Activated CD4-positive, alpha-beta T cell treated with anti-CD3 and anti-CD28 coated beads, Interleukin-2, amount 50 U/mL, for 16 hours (primary cell): ENCODE measurements around the gene LHX4.
A peak's percentile ranks its signal among the peaks of the same experiment; 100 is the strongest.

Experiments
- DNase-seq: peaks from one replicate; pipeline ENCODE4 v3.0.0-alpha.2; 2020

Gene LHX4

DNA sequence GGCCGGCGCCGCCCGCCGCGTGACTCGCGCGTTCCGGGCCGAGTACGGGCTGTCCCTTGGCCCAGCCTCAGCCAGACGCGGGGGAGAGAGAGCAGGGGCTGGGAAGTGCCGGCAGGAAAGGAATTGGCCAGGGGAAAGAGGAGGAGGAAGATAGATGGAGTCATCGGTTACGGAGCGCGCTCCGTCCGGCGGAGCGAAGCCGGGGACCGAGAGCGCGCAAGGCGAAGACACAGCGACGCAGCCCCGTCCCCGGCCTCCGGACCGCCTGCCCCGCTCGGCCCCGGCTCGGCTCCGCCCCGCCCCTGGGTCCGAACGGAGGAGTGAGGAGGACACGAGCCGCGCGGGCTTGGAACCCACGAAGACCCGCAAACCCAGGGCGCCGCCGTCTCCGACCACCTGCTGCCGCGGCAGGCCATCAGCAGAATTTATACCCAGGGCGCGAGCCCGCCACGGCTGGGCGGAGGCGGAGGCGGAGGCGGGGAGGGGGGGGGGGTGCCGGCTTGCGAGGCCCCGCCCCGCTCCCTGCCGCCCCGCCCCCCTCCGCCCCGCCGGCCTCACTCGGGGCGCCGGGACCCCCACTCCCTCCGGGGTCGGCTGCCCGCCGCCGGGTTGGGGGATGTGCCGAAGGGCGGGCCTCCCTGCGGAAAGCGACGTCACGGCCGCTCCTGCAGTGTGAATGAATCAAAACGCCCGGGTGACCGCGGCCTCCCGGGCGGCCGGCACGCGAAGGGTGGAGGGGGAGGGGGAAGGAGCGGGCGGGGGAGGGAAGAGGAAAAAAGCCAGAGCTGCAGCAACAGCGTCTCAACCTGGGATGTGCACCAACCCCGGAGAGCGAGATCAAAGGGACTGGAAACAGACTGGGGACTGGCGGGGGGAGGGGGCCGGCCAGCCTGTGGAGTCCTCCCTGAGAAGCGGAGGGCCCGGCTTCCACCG lies at the start of gene LHX4:
Gene LHX4 (plus strand): TSS at position 782 of the 933 bp plus-strand sequence. CDS start 266 bp downstream, outside the sequence.
- peak; percentile 27 for DNase-seq

DNA sequence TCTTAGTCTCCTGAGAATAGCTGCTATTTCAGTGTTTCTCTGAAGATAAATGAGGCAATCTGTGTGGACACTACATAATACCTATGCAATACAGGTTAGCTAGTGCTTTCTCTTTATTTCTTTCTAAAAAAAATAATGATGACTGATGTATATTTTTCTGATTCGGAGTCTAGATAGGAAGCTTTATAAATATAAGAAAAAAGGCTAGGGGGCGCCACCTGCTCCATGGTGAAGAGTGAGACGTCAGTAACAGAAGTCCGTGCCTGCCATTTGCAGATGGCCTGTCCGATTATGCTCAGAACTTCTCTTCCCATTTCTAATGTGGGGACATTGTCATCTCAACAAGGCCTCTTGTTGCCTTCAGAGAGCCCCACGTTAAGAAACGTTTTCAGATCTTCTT lies 49.0 kb upstream of the LHX4 start:
- peak; percentile 10 for DNase-seq

DNA sequence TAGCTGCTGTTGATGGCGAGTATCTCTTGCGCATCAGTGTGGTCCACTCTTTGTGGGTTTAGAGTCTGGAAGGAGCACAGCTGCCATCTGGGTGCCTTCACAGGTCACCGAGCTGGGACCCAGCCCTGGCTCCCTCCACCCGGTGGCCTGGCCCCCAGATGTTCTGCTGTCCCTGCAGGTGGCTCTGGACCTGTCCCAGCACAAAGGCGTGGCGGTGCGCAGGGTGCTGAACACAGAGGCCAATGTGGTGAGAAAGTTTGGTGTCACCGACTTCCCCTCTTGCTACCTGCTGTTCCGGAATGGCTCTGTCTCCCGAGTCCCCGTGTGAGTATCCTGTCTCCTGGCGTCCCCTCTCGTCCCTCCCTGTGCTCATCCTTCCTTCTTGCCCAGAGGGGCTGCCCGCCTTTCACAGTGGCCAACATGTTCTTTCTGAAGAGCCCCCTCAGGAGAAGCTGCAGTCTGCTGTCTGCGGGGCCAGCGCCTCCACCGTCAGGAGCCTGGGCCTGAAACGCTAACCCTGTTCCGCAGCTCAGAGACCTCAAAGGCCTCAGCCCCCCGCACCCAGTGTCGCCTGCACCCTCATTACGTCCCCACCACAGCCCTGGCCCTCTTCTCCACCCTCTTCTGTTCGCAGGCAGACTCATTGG lies 47.9 kb upstream of the LHX4 start:
- DNase-seq, result no peak

DNA sequence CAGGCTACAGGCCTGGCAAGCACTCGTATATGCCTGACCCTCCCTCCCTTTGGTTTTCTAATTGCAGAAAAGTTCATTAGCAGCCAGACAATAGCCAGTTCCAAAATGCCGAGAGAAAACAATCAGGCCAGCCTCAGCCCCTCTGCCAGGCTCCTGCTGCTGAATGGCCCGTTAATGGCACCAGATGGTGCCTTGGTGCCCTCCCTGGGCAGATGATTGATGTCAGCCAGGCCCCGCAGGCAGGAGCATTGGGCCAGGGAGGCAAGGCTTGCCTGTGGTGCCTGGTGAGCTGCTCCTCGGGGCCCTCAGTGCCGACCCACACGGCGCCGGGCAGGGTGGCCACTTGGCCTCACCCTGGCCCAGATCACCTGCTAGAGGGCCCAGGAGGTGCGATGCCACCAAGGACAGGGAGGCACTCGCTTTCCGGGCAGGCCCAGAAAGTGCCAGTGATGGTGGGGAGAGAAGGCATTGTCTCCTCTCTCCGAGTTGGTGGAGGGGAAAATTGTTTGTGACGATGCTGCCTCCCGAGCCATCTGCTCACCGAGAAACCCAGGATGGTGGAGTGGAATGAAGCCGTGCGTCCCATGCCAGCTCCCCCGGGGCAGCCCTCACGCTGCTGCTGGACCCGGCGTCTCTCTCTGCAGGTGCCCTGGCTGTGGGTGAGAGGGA lies 47.3 kb upstream of the LHX4 start:
- no peak for DNase-seq

DNA sequence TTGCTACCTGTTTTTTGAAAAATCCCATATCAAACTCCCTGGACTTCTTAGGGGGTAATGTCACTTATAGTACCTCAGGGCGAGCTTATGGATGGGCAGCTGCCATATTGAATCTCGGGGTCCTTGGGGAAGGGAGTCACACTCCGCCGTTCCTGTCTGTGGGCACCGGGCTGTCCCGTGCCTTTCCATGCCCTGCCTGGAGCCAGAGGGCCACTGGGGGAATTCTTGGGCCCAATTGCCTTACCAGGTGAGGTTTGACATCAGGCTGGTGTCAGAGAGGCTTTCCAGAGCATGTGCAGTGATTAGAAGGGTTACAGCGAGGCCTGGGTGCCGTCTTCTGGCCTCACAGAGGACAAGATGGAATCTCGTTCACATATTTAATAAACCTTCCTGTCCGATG lies 46.6 kb upstream of the LHX4 start:
- no peak for DNase-seq

DNA sequence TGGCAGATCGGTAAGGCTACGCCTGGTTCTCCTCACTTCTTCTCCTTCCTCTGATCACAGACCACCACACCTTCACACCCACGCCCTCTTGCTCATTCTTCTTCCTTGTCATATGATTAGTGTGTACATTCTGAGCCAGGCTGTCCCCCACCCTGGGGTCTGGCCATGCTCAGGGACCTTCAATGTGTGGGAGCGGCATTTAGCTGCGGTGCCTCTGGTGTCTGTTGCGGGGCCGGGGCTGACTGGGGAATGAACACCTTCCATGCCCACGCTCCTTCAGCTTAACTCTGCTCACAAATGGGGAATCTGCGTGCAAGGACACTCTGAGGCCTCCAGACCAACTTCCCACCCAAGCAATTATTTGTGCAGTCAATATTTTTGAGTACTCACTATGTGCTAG lies 46.0 kb upstream of the LHX4 start:
- no peak for DNase-seq

DNA sequence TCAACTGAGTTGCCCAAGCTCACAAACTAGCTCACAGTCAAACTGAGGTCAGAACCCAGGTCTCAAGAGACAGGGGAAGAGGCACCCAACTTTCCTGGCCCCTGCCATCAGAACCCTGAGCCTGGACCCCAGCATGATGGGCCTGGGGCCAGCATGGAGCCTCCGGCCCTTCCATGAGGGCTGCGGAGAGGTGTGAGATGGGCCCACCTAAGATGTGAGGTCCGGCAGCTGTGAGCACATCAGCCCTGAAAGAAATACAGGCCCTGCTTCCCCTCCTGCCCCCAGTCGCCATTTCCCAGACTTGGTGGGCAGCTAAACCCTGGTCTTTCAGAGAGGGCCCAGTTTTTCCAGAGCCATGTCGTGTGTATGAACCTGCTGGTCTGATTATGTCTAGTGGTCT lies 44.8 kb upstream of the LHX4 start:
- no peak for DNase-seq

DNA sequence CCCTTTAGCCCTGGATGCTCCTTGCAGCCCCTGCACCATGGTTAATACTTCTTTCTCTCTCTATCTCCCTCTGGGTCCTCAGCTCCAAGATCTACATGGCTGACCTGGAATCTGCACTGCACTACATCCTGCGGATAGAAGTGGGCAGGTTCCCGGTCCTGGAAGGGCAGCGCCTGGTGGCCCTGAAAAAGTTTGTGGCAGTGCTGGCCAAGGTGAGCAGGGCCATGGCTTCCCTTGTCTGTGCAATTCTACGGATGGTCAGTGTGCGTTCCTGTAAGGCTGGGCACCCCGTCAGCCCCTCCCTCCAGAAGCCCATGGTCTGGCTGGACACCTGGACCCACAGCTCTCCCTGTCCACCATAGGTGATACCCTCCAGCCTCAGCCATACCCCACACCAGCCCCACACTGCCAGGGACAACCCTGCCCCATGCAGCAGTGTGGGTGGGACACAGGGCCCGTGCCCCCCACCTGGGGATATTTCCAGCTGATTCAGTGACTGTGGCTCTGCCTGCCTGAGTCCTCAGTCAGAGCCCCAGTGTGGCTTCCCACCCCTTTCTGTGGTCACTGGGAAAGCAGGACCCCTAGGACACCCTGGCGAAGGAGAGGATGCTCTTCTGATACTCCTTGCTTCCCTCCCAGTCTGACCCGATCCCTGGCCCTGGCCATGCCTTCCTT lies 44.0 kb upstream of the LHX4 start:
- DNase-seq, result no peak

DNA sequence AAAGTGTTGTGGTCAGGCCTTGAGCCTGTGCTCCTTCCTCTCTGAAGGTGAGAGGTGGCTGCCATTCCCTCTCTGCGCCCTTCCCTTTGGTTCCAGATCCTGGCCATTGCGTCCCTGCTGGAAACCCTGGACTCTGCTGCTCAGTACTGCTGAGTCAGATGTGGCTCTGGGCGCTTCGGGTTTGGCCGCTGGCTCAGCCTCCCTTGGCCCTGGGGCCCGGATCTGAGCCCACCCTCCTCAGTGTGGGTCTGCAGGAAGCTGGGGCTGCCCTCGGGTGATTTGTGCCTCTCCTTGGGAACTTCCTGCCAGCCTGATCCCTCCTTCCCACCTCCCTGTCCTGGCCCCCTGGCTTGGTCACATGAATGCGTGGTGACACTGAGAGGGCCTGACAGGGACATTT lies 43.2 kb upstream of the LHX4 start:
- DNase-seq, result no peak

DNA sequence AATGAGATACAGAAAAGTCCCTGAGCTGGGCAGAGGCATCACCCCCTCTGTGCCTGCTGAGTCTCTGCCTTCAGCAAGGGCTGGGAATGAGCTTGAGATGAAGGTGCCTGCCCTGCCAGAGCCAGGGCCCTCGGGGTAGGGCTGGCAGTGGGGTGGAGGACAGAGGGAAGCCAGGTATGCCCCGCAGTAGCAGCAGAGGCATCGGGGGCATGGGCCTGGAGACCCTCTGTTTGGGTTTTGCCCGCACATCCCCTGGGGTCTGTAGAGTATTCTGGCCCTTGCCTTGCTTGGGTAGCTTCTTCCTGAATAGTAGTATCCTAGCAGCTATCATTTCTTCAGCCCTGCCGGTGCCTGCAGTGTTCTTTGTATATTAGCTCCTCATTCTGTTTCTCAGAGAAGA lies 42.4 kb upstream of the LHX4 start:
- no peak for DNase-seq

DNA sequence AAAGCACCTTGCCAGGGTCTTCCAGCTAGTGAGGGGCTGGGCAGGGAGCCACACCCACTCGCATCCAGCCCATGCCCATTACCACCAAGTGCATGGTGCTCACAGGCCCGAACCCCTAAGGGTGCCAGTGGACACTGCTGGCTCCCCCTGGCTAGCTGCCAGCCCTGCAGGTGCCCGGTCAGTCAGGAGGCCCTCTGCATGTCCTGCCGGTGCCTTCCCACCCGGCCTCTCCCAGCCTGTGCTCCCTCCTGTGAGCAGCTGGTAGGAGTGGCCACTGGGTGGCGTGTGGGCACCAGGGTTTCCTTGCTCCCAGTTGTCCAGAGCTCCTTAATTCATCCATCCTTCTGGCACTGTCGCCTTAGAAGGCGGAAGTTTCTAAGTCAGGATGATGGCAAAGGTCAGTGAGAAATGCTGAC lies 42.0 kb upstream of the LHX4 start:
- peak; percentile 20 for DNase-seq

DNA sequence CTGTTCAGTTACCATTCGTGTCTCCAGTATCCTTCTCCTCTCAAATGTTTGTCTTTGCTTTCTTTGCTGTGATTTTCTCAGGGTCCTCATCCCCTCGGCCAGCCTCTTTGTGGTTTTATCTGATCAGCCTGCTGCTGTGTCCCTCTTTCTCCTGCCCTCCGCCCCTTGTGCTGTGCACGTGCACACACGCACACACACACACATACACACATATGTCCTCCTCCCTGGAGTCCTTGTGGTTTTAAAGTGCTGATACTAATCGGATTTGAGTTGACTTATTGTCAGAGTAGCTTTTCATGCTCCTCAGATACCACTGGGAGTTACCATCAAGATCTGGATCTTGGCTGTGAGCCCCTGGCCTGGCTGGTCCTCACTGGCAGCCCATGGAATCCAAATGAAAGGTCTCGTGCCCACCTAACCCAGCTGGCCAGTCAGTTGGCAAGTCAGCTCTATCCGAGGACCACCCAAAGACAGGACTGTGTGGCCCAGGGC lies 41.3 kb upstream of the LHX4 start:
- DNase-seq, result no peak

DNA sequence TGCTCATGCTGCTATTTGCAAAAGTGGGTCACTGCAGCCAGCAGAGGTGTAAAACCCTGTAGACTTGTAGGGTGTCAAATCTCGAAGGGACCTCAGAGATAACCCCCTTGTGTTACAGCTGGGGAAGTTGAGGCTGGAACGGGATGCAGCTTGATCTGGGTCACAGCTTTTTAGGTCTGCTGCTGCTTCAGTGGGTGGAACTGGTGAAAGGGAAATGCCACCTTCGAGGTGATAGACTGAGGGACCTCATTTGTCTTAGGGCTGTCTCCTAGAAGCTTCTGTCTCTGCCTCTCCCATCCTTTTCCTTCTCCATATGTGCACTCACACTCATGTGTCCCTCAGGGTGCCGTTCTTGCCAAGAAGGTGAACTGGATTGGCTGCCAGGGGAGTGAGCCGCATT lies 40.0 kb upstream of the LHX4 start:
- no peak for DNase-seq

DNA sequence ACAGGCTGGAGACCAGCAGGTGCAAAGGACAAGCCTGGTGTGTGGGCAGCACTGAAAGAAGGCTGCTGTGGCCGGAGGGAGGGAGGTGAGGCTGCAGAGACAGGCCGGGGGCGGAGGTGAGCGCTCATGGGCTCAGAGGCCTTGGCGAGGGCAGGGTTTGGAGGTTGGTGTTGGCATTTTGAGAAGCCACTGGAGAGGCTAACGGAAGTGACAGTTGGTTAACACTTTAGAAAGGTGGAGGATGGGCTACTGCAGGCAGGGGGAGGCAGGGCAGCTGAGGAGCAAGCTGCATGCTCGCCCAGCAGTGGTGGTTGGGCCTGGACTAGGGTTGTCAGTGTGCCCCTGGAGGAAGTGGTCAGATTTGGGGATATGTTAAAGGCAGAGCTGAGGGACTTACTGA lies 37.9 kb upstream of the LHX4 start:
- peak; percentile 9 for DNase-seq

DNA sequence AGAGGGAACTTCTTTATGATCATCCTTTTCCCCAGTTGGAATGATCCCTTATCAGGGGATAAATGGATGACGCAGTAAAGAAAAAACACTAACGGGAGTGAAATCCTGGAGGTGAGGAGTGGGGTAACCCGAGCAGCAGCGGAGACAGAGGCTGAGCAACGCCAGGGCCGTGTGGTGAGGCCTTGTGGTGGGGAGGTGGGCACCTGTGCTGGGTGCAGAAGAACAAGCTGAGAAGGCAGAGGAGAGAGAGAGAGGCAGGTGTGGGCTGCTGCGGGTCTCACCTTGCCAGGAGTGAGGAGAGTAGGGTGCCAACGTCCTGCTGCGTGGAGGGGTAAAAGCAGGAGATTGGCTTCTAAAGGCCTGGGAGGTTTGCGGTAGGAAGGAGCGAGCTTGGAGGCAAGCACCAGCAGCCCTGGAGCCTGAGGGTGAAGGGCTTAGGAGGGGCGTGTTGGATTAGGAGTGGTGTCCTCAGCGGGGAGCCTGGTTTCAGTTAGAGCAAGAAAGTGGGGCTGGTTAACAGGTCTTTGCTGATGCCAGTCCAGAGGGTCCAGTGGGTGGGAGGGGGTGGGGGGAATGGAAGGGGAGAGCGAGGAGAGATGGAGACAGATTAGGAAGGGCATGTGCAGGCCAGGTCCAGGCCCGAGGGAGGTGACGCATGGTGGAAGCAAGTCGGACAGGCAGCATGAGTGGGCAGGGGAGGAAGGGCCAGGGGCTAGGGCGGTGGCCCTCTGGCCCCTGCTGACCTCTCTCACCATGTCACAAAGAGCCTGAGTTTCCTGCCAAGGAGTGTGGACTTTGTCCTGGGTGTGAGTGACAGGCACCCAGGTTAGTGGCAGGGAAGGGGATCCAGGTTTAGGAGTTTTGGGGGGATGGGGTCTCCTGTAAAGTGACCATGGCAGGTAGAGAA lies 36.7 kb upstream of the LHX4 start:
- no peak for DNase-seq

DNA sequence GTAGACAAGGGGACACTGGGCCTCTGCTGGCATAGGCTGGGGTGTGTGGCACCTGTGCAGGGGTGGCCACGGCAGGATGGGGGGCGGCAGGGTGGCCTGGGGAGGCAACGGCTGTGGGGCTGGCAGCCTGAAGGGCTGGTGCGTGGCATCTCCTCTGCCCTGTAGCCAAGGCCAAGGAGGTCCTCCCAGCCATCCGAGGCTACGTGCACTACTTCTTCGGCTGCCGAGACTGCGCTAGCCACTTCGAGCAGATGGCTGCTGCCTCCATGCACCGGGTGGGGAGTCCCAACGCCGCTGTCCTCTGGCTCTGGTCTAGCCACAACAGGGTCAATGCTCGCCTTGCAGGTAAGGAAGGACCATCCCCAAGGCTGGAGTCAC lies 36.0 kb upstream of the LHX4 start:
- DNase-seq, result no peak

DNA sequence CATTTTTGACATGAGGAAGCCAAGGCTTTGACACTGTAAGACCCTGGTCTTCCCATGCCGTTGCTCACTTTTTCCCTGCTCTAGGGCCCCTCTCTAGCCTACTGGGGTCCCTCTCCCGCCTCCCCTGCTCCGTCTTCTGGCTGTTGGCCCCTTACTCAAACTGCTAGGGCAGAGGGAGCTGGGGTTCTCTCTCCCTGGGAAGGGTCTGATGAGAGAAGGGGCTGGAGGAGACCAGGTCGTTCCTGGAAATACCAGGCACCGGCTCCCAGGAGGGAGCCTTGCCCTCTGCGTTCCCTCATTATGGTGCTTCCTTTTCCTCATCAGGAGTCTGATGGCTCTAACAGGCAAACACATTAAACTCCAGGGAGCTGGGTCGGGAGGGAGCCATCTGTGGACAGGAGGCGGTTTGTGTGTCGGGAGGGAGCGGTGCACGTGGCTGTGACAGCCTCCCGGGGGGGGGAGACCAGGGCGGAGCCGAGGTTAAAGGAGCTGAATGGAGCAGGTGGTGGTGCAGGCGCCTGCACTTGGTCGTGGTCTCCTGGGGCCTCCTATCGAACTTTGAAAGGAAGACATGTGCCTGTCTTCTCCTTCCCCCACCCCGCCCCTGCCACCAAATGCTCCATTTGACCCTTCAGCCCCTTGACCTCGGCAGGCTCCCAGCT lies 35.4 kb upstream of the LHX4 start:
- no peak for DNase-seq

DNA sequence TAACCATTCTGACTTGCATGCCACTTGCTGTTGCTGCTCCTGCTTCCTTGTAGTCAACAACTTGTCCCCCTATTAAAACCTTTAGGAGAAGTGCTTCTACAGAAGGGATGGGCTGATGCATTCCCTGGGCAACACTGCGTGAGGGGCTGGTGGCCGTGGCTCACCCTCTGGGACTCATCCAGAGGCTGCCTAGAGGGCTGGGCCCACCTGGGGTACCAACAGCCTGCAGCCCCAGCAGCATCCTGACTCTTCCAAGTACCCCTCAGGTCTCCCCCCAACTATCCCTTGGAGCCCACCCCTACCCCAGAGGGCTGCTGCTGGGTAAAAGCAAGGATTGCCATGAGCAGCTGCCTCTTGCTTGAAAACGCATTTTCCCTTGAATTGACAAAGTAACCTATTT lies 34.7 kb upstream of the LHX4 start:
- no peak for DNase-seq

DNA sequence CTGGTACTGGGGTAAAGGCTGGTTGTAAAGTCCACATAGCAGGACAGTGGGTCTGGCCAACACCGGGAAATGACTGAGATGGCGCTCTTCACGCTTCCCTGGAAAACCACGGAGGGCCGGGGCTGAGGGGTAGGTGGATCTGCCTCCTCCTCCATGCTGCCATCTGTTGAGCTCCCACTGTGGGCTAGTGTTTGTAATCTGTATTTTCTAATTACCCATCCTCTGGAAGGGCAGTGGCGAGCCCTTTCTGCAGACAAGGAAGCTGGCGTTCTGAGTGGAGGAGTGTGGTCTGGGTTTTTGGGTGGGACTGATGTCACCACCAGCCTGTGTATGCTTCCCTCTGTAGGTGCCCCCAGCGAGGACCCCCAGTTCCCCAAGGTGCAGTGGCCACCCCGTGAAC lies 34.1 kb upstream of the LHX4 start:
- DNase-seq, result no peak

DNA sequence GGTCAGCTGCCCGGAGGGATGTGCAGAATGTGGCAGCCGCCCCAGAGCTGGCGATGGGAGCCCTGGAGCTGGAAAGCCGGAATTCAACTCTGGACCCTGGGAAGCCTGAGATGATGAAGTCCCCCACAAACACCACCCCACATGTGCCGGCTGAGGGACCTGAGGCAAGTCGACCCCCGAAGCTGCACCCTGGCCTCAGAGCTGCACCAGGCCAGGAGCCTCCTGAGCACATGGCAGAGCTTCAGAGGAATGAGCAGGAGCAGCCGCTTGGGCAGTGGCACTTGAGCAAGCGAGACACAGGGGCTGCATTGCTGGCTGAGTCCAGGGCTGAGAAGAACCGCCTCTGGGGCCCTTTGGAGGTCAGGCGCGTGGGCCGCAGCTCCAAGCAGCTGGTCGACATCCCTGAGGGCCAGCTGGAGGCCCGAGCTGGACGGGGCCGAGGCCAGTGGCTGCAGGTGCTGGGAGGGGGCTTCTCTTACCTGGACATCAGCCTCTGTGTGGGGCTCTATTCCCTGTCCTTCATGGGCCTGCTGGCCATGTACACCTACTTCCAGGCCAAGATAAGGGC lies 33.5 kb upstream of the LHX4 start:
- DNase-seq, result no peak

DNA sequence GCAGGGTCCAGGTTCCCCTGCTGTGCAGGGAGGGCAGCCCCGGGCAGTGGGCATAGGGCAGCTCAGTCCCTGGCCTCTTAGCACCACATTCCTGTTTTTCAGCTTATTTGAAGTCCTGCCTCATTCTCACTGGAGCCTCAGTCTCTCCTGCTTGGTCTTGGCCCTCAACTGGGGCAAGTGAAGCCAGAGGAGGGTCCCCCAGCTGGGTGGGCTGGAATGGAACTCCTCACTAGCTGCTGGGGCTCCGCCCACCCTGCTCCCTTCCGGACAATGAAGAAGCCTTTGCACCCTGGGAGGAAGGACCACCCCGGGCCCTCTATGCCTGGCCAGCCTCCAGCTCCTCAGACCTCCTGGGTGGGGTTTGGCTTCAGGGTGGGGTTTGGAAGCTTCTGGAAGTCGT lies 32.8 kb upstream of the LHX4 start:
- DNase-seq, result no peak
